ENCODE results near the gene KCND2.
A peak's percentile ranks its signal among the peaks of the same experiment; 100 is the strongest.
"Not testable (repeated sequence)": the region's sequence is repeated elsewhere in the genome, so short reads cannot be mapped to it uniquely, and the experiment has no call there.

KCND2 gene

DNA sequence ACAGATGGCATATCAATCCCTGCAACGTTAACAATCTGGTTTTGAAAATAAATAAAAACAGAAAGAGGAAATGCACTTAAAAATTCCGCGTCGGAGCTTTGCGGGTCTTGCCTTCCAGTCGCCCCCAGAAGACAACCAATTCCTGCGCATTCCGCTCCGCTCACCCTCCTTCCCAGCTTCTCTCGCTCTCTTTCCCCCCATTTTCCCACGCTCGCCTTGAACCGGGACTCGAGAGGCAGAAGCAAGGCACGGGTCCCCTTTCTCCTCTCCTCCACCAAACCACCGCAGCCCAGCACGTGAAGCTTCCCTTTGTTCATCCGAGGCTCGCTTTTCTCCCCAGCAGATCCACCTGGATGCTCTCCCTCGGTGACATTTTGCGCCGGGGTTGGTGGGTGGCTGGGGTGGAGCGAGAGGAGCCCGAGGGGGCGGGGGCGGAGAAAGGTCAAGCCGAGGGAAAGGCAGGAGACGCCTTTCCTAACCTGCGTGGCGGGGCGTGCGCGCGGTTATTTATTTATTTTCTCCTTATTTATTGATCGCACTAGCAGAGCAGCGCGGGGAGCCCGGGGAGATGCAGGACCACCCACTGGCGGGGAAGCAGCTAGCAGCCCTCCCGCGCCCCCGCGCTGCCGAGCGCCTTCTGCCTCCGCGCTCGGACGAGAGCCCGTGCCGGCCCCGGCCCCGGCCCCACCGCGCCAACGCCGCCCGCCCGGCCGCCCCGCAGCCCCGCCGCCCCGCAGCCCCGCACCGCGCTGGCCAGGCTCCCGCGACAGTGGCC lies at the start of gene KCND2:
Gene KCND2, plus strand, starts transcription at position 475 of the 775 bp plus-strand sequence.
- DNase-seq (ENCODE audit: low read depth), result peak; percentile 26
- TF ChIP-seq, protein P1, sequence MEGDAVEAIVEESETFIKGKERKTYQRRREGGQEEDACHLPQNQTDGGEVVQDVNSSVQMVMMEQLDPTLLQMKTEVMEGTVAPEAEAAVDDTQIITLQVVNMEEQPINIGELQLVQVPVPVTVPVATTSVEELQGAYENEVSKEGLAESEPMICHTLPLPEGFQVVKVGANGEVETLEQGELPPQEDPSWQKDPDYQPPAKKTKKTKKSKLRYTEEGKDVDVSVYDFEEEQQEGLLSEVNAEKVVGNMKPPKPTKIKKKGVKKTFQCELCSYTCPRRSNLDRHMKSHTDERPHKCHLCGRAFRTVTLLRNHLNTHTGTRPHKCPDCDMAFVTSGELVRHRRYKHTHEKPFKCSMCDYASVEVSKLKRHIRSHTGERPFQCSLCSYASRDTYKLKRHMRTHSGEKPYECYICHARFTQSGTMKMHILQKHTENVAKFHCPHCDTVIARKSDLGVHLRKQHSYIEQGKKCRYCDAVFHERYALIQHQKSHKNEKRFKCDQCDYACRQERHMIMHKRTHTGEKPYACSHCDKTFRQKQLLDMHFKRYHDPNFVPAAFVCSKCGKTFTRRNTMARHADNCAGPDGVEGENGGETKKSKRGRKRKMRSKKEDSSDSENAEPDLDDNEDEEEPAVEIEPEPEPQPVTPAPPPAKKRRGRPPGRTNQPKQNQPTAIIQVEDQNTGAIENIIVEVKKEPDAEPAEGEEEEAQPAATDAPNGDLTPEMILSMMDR (conservative IDR thresholded peaks at IDR 0.05; ENCODE audit: control insufficient read depth, insufficient read depth, low read depth, low read length), result no peak
- peak within 1 kb of the TSS; percentile 77 for H3K4me3 ChIP-seq (ENCODE audit: control insufficient read depth, low read depth, low read length)

DNA sequence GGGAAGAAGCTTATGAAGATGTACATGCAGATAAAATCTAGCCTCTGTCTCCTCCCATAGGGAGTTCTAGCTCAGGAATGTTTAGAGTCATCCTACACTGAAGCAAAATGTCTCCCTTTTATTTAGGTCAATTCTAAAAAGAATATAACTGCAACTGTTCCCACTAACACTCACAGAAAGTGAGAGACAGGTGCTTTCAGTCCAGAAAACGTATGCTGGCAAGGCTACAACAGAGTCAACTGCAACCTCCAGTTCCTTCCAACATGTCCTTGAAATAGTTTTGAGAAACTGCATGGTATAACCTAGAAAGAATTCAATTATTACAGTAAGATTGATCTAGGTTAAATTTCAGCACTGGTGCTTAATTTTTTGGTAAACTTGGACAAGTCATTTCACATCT lies 46.8 kb upstream of the KCND2 start:
- no peak overlapping the region for H3K4me3 ChIP-seq (ENCODE audit: control insufficient read depth, low read depth, low read length)
- TF ChIP-seq, protein P1 (conservative IDR thresholded peaks at IDR 0.05; ENCODE audit: control insufficient read depth, insufficient read depth, low read depth, low read length), result no peak
- DNase-seq (ENCODE audit: low read depth), result no peak

DNA sequence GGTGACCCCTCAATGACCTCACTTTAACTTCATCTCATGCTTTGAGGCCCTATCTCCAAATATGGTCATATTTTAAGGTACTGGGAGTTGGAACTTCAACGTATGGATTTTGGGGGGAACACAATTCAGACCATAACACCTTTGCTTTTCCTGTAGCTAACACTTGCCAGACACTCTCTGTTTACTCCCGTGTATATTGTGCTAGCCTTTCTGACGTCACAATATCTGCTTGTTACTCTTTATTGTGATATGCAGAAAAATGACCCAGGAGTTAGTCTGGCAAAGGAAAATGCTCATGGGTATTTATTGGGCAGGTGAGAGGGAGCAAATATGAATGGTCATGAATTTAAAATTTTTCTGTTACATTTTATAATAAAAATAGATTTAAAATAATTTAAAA lies 45.7 kb upstream of the KCND2 start:
- no peak overlapping the region for H3K4me3 ChIP-seq (ENCODE audit: control insufficient read depth, low read depth, low read length)
- DNase-seq (ENCODE audit: low read depth), result no peak
- TF ChIP-seq, protein P1 (conservative IDR thresholded peaks at IDR 0.05; ENCODE audit: control insufficient read depth, insufficient read depth, low read depth, low read length), result no peak

DNA sequence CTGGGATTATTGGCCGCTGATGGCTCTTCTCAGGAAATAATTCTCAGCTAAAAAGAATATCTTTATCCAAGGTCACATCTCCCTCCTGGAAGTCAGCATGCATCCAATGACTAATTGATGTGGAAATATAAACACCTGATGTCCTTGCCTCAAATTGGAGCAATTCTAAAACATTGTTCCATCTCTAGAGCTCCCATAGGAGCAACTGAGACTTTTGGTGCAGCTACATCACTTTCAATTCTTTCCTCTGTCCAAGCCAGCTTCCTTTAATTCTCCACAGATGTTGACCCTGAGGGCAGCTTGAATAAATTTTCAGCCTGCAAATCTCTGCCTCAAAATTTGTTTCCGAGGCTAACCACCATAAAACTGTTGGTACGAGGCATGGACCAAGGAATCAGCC lies 43.9 kb upstream of the KCND2 start:
- DNase-seq (ENCODE audit: low read depth), result peak; percentile 31
- no peak overlapping the region for H3K4me3 ChIP-seq (ENCODE audit: control insufficient read depth, low read depth, low read length)
- TF ChIP-seq, protein P1 (conservative IDR thresholded peaks at IDR 0.05; ENCODE audit: control insufficient read depth, insufficient read depth, low read depth, low read length), result no peak

DNA sequence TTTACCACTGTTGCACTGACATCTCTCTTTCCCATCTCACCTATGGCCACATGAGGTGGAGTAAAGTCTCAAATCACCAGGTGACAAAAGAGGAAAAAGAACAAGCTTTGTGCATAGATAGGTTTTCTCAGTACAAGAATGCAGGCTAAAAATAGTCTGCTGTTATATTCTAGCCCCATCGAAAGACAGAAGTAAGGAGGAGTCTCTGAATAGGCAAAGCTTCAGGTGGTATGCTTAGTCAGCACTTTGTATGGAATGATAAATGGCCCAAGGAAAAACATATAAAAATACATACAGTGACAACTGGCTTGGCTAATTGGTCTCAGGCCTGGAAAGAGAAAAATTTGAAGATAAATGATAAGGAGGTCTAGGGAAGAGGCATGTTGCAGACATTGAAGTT lies 39.6 kb upstream of the KCND2 start:
- no peak for DNase-seq (ENCODE audit: low read depth)
- H3K4me3 ChIP-seq (ENCODE audit: control insufficient read depth, low read depth, low read length), result no peak overlapping the region
- TF ChIP-seq, protein P1 (conservative IDR thresholded peaks at IDR 0.05; ENCODE audit: control insufficient read depth, insufficient read depth, low read depth, low read length), result no peak

DNA sequence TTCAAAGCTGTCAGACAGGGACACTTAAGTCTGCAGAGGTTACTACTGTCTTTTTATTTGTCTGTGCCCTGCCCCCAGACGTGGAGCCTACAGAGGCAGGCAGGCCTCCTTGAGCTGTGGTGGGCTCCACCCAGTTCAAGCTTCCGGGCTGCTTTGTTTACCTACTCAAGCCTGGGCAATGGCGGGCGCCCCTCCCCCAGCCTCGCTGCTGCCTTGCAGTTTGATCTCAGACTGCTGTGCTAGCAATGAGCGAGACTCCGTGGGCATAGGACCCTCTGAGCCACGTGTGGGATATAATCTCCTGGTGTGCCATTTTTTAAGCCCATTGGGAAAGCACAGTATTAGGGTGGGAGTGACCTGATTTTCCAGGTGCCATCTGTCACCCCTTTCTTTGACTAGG lies 32.6 kb upstream of the KCND2 start:
- DNase-seq (ENCODE audit: low read depth); H3K4me3 ChIP-seq (ENCODE audit: control insufficient read depth, low read depth, low read length): not testable (repeated sequence)

DNA sequence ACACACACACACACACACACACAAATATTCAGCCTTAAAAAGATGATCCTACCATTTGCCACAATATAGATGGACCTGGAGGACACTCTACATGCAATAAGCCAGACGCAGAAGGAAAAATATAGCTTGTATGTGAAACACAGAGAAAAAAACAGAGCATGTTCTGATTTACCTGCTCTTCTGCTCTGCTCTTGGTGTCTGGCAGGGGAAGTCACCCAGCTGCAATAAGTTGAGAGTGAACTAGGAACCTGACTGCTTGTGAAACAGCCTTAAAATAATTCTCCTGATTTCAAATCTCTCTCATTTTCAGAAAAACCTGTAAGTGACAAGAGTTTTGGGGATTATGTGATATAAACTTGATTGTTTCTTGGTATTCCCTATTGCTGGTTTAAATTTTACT lies 31.0 kb upstream of the KCND2 start:
- no peak overlapping the region for H3K4me3 ChIP-seq (ENCODE audit: control insufficient read depth, low read depth, low read length)
- DNase-seq (ENCODE audit: low read depth), result no peak
- TF ChIP-seq, protein P1 (conservative IDR thresholded peaks at IDR 0.05; ENCODE audit: control insufficient read depth, insufficient read depth, low read depth, low read length), result no peak

Data from fibroblast of mammary gland (primary cell).